HuH-7 (cell line): ENCODE results near the gene LPCAT1.
"Not testable (repeated sequence)": the region's sequence is repeated elsewhere in the genome, so short reads cannot be mapped to it uniquely, and the experiment has no call there.

Experiments used
- DNase-seq: peaks from one replicate; pipeline ENCODE4 v3.0.0; 2011; ENCODE audit warnings: low spot score

The LPCAT1 gene

GRCh38 chr5:1466631-1467265, 57.0 kb downstream of the LPCAT1 start:
- DNase-seq: no peak

- DNase-seq: no peak
Observed at GRCh38 chr5:1465966-1466471, 57.7 kb downstream of the LPCAT1 start.

GRCh38 chr5:1465117-1465516, 58.6 kb downstream of the LPCAT1 start:
- no peak for DNase-seq

GRCh38 chr5:1464511-1464910, 59.2 kb downstream of the LPCAT1 start:
- DNase-seq: no peak

GRCh38 chr5:1464096-1464446, 59.7 kb downstream of the LPCAT1 start:
- DNase-seq: no peak

GRCh38 chr5:1463326-1464095, 60.2 kb downstream of the LPCAT1 start:
- no peak for DNase-seq

- DNase-seq: no peak
Observed at GRCh38 chr5:1462358-1462757, 61.4 kb downstream of the LPCAT1 start.

GRCh38 chr5:1461396-1461795, 62.4 kb downstream of the LPCAT1 start:
- DNase-seq: no peak

- DNase-seq: no peak
Observed at GRCh38 chr5:1460054-1460682, 63.6 kb downstream of the LPCAT1 start.

GRCh38 chr5:1459435-1459834, 64.3 kb downstream of the LPCAT1 start:
- not testable (repeated sequence) for DNase-seq

- DNase-seq: not testable (repeated sequence)
Observed at GRCh38 chr5:1456110-1456881, 67.5 kb downstream of the LPCAT1 start.

GRCh38 chr5:1453613-1454012, 70.1 kb downstream of the LPCAT1 start:
- DNase-seq: no peak

GRCh38 chr5:1449081-1449630, 74.6 kb downstream of the LPCAT1 start:
- DNase-seq: no peak

GRCh38 chr5:1448511-1449011, 75.2 kb downstream of the LPCAT1 start:
- no peak for DNase-seq

GRCh38 chr5:1447671-1448361, 75.9 kb downstream of the LPCAT1 start:
- no peak for DNase-seq

- no peak for DNase-seq
Observed at GRCh38 chr5:1446602-1447343, 77.0 kb downstream of the LPCAT1 start.

- DNase-seq: no peak
Observed at GRCh38 chr5:1445689-1446601, 77.8 kb downstream of the LPCAT1 start.

- DNase-seq: no peak
Observed at GRCh38 chr5:1445313-1445688, 78.5 kb downstream of the LPCAT1 start, which contains the start of gene SLC6A3. TSS of gene SLC6A3 (minus strand) at chr5:1445440. CDS start at chr5:1443197, 2,243 bp downstream.
